ENCODE measurements around the gene SMIM24. TPM values are rescaled to one million over a fixed set of nuclear protein-coding genes. Genes with fewer than 3 reads are reported as not detected.

Gene SMIM24
- total RNA-seq, 1 donor from 2014 or later: not detected

GRCh38 chr19:3517638-3518037, 37.3 kb upstream of the SMIM24 start:
- H3K9me3 ChIP-seq: no peaks in the 10 kb centered on the region
- no peak overlapping the region for H3K4me3 ChIP-seq
- intact Hi-C loops (cut with DNase I): no loop called here
- H3K27me3 ChIP-seq: no peaks in the 10 kb centered on the region
- no peak overlapping the region for H3K27ac ChIP-seq
- peaks cover 0 to 18% of the 10 kb centered on the region in 2 donors for H3K36me3 ChIP-seq
- no peak for TF ChIP-seq CTCF (IDR thresholded peaks at IDR 0.05)
- DNase-seq (ENCODE audit: low spot score in 2 of 2): no peak
- H3K4me1 ChIP-seq: no peaks in the 10 kb centered on the region

GRCh38 chr19:3516675-3517207, 36.4 kb upstream of the SMIM24 start:
- no peaks in the 10 kb centered on the region for H3K4me1 ChIP-seq

GRCh38 chr19:3515891-3516422, 35.6 kb upstream of the SMIM24 start:
- no peak for DNase-seq (ENCODE audit: low spot score in 2 of 2)
- H3K4me1 ChIP-seq: no peaks in the 10 kb centered on the region
- no peaks in the 10 kb centered on the region for H3K27me3 ChIP-seq
- H3K9me3 ChIP-seq: no peaks in the 10 kb centered on the region
- H3K27ac ChIP-seq: no peak overlapping the region
- H3K36me3 ChIP-seq: peaks cover 0 to 11% of the 10 kb centered on the region in 2 donors
- no peak for TF ChIP-seq CTCF (IDR thresholded peaks at IDR 0.05)
- H3K4me3 ChIP-seq: no peak overlapping the region
- intact Hi-C loops (cut with DNase I): no loop called here

More at GRCh38 chr19:3516675-3517207, 36.4 kb upstream of the SMIM24 start:
- no peak for DNase-seq (ENCODE audit: low spot score in 2 of 2)
- Histone ChIP-seq H3K27me3 (no peaks in the 10 kb centered on the region), H3K36me3 (peaks cover 0 to 11% of the 10 kb centered on the region in 2 donors), H3K4me3 (no peak overlapping the region), H3K27ac (no peak overlapping the region), H3K9me3 (no peaks in the 10 kb centered on the region)
- intact Hi-C loops (cut with DNase I): no loop called here
- TF ChIP-seq CTCF (IDR thresholded peaks at IDR 0.05): no peak

GRCh38 chr19:3514930-3515329, 34.6 kb upstream of the SMIM24 start:
- Histone ChIP-seq H3K4me1 (no peaks in the 10 kb centered on the region), H3K36me3 (peaks cover 6 to 7% of the 10 kb centered on the region in 2 donors), H3K27ac (no peak overlapping the region), H3K9me3 (no peaks in the 10 kb centered on the region), H3K27me3 (no peaks in the 10 kb centered on the region), H3K4me3 (no peak overlapping the region)
- intact Hi-C loops (cut with DNase I): no loop called here
- no peak for DNase-seq (ENCODE audit: low spot score in 2 of 2)
- no peak for TF ChIP-seq CTCF (IDR thresholded peaks at IDR 0.05)

- intact Hi-C loops (cut with DNase I): no loop called here
- Histone ChIP-seq H3K4me1 (no peaks in the 10 kb centered on the region), H3K27ac (no peak overlapping the region), H3K4me3 (no peak overlapping the region), H3K27me3 (no peaks in the 10 kb centered on the region), H3K9me3 (no peaks in the 10 kb centered on the region), H3K36me3 (peaks cover 0 to 12% of the 10 kb centered on the region in 2 donors)
- no peak for DNase-seq (ENCODE audit: low spot score in 2 of 2)
- no peak for TF ChIP-seq CTCF (IDR thresholded peaks at IDR 0.05)
Observed at GRCh38 chr19:3513229-3514140, 33.2 kb upstream of the SMIM24 start.
